ENCODE results near the gene MATK. TPM values are rescaled to one million over a fixed set of nuclear protein-coding genes. Genes with fewer than 3 reads are reported as not detected.

Gene MATK
- total and polyA plus RNA-seq, 2 donors (not counting 1 experiment from before 2014, with no cell fraction given): 1.3 to 8.2 TPM

GRCh38 chr19:3783660-3784584 lies 2.3 kb downstream of the MATK start:
- 93% methylated on average over 41 of the region's 49 CpGs for WGBS (ENCODE audit: insufficient coverage)
- Histone ChIP-seq H3K27me3 (replicated peaks in 1 of 4; ENCODE audit: control extremely low read depth in 1 of 4, control insufficient read depth in 3 of 4, insufficient read depth in 4 of 4, low read length in 3 of 4) (peaks cover 0 to 2% (median 0%) of the 10 kb centered on the region in 4 experiments), H3K9ac (ENCODE audit: low read length) (no peak overlapping the region), H3K4me3 (ENCODE audit: control extremely low read depth in 1 of 5, extremely low read depth in 1 of 5, insufficient read depth in 1 of 5, low read depth in 2 of 5, low read length in 4 of 5) (no peak overlapping the region), H3K36me3 (replicated peaks in 1 of 2; ENCODE audit: control extremely low read depth in 1 of 2, control insufficient read depth in 1 of 2, extremely low read depth in 1 of 2, insufficient read depth in 2 of 2, low read length in 1 of 2) (no peaks in the 10 kb centered on the region), H3K27ac (ENCODE audit: low read length in 2 of 2) (no peak overlapping the region), H4K20me1 (ENCODE audit: control insufficient read depth, insufficient read depth, low read length, poor library complexity, severe bottlenecking) (no peaks in the 10 kb centered on the region), H3K4me1 (ENCODE audit: control insufficient read depth in 2 of 2, insufficient read depth in 2 of 2, low read length in 2 of 2) (peaks cover 11 to 13% of the 10 kb centered on the region in 2 donors), H2AFZ (ENCODE audit: insufficient read depth, low read depth, low read length, poor library complexity, severe bottlenecking) (no peak overlapping the region), H3K9me3 (ENCODE audit: control extremely low read depth in 1 of 3, control insufficient read depth in 2 of 3, insufficient read depth in 1 of 3, low read length in 2 of 3) (peaks cover 0 to 31% (median 21%) of the 10 kb centered on the region in 3 donors), H3K4me2 (replicated peaks; ENCODE audit: low read depth, low read length, poor library complexity, severe bottlenecking) (peak overlapping the region; percentile 95), H3K79me2 (ENCODE audit: control insufficient read depth, insufficient read depth, low read length) (no peaks in the 10 kb centered on the region)
- Mint-ChIP-seq H3K27me3 (no peaks in the 10 kb centered on the region), H3K9me3 (ENCODE audit: insufficient read depth) (peaks cover 12% of the 10 kb centered on the region), H3K4me3 (peak overlapping the region; percentile 79), H3K4me1 (peaks cover 19% of the 10 kb centered on the region), H3K27ac (no peak overlapping the region)
- DNase-seq (peak; percentile 36), ATAC-seq (ENCODE audit: low read depth) (peak; percentile 32)
- ChIA-PET CTCF (interaction anchor here (1.0 kb wide), 1 partner anchor 38 kb away, joined by 3 read pairs; no protein-coding TSS in a partner anchor), POLR2A (no interaction called here)
- intact Hi-C loops (cut with micrococcal nuclease): no loop called here
- TF ChIP-seq, protein P1, sequence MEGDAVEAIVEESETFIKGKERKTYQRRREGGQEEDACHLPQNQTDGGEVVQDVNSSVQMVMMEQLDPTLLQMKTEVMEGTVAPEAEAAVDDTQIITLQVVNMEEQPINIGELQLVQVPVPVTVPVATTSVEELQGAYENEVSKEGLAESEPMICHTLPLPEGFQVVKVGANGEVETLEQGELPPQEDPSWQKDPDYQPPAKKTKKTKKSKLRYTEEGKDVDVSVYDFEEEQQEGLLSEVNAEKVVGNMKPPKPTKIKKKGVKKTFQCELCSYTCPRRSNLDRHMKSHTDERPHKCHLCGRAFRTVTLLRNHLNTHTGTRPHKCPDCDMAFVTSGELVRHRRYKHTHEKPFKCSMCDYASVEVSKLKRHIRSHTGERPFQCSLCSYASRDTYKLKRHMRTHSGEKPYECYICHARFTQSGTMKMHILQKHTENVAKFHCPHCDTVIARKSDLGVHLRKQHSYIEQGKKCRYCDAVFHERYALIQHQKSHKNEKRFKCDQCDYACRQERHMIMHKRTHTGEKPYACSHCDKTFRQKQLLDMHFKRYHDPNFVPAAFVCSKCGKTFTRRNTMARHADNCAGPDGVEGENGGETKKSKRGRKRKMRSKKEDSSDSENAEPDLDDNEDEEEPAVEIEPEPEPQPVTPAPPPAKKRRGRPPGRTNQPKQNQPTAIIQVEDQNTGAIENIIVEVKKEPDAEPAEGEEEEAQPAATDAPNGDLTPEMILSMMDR (IDR thresholded peaks at IDR 0.05): peak; percentile 43
- TF ChIP-seq EZH2 (IDR thresholded peaks at IDR 0.05; ENCODE audit: borderline replicate concordance, insufficient read depth, low read depth, low read length, poor library complexity, severe bottlenecking): no peak

DNA sequence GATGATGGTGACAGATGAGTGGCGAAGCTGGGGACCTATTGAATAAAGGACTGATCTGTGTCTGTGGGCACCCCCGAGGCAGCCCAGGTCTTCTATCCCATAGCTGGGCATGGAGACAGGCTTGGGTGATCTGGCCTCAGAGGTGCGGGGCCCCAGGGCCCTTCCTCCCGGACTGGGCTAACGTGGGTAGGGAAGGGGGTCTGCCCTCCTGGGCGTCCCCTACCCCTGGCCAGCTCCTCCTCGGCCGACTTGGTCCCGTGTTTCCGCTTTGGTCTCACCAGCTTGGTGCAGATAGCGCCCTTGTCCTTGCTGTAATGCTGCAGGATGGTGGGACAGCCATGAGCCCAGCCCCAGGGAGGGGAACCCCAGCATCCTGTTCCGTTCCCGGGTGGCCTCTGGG lies 3.3 kb downstream of the MATK start:
- Histone ChIP-seq H3K9ac (ENCODE audit: low read length) (no peak overlapping the region), H3K9me3 (ENCODE audit: control extremely low read depth in 1 of 3, control insufficient read depth in 2 of 3, insufficient read depth in 1 of 3, low read length in 2 of 3) (peaks cover 0 to 31% (median 21%) of the 10 kb centered on the region in 3 donors), H3K4me1 (ENCODE audit: control insufficient read depth in 2 of 2, insufficient read depth in 2 of 2, low read length in 2 of 2) (peaks cover 11 to 13% of the 10 kb centered on the region in 2 donors), H3K79me2 (ENCODE audit: control insufficient read depth, insufficient read depth, low read length) (no peaks in the 10 kb centered on the region), H3K4me3 (ENCODE audit: control extremely low read depth in 1 of 5, extremely low read depth in 1 of 5, insufficient read depth in 1 of 5, low read depth in 2 of 5, low read length in 4 of 5) (no peak overlapping the region), H3K4me2 (replicated peaks; ENCODE audit: low read depth, low read length, poor library complexity, severe bottlenecking) (no peak overlapping the region), H3K27ac (ENCODE audit: low read length in 2 of 2) (no peak overlapping the region), H4K20me1 (ENCODE audit: control insufficient read depth, insufficient read depth, low read length, poor library complexity, severe bottlenecking) (no peaks in the 10 kb centered on the region), H2AFZ (ENCODE audit: insufficient read depth, low read depth, low read length, poor library complexity, severe bottlenecking) (no peak overlapping the region), H3K36me3 (replicated peaks in 1 of 2; ENCODE audit: control extremely low read depth in 1 of 2, control insufficient read depth in 1 of 2, extremely low read depth in 1 of 2, insufficient read depth in 2 of 2, low read length in 1 of 2) (no peaks in the 10 kb centered on the region), H3K27me3 (replicated peaks in 1 of 4; ENCODE audit: control extremely low read depth in 1 of 4, control insufficient read depth in 3 of 4, insufficient read depth in 4 of 4, low read length in 3 of 4) (peaks cover 0 to 2% (median 0%) of the 10 kb centered on the region in 4 experiments)
- TF ChIP-seq, protein P1 (IDR thresholded peaks at IDR 0.05): no peak
- TF ChIP-seq EZH2 (IDR thresholded peaks at IDR 0.05; ENCODE audit: borderline replicate concordance, insufficient read depth, low read depth, low read length, poor library complexity, severe bottlenecking): no peak
- DNase-seq: no peak
- Mint-ChIP-seq H3K9me3 (ENCODE audit: insufficient read depth) (peaks cover 12% of the 10 kb centered on the region), H3K27ac (no peak overlapping the region), H3K27me3 (no peaks in the 10 kb centered on the region), H3K4me1 (peaks cover 18% of the 10 kb centered on the region), H3K4me3 (no peak overlapping the region)
- WGBS (ENCODE audit: insufficient coverage): 95% methylated on average over 13 of the region's 13 CpGs
- ChIA-PET POLR2A (no interaction called here), CTCF (no interaction called here)
- intact Hi-C loops (cut with micrococcal nuclease): no loop called here
- ATAC-seq (ENCODE audit: low read depth): no peak

All from B cell (primary cell).